HEK293 (cell line): ENCODE measurements around the gene PHACTR2.

Source experiments
- CTCF ChIA-PET: fragments of 350-600 bp; formaldehyde crosslinking; extraction: SDS; loops from one replicate; lab custom pipeline; 2021; ENCODE audit warnings: antibody characterized with exemption; lab: Yijun Ruan, JAX
- POLR2A ChIA-PET: fragments of 300-600 bp; formaldehyde crosslinking; extraction: SDS; loops from one replicate; lab custom pipeline; 2020; ENCODE audit warnings: antibody characterized with exemption, inconsistent platforms; lab: Yijun Ruan, JAX
- H3K27ac ChIP-seq: fragments of 200-500 bp; sonication (Bioruptor generic); 2 replicates; pipeline ENCODE4 v1.5.1; 2014; ENCODE audit warnings: low read depth, low read length, control low read depth, inconsistent platforms; ENCODE audit errors: extremely low read depth
- H3K36me3 ChIP-seq, 2 experiments: fragments of 200-500 bp in 1 of 2; sonication (Bioruptor generic) in 1 of 2; 1 replicate in 1 of 2; 2 replicates in 1 of 2; pipeline ENCODE4 v1.5.1; 2014 to 2017; ENCODE audit warnings: inconsistent platforms in 2 of 2, low read length in 2 of 2; ENCODE audit not compliant: control insufficient read depth in 2 of 2, insufficient read depth in 1 of 2
- H3K4me1 ChIP-seq: fragments of 200-500 bp; sonication (Bioruptor generic); 2 replicates; pipeline ENCODE4 v1.5.1; 2014; ENCODE audit warnings: mild to moderate bottlenecking, low read length, inconsistent platforms; ENCODE audit not compliant: control insufficient read depth, insufficient read depth
- H3K4me3 ChIP-seq: 2 replicates; pipeline ENCODE4 v1.5.1; 2011; ENCODE audit warnings: low read depth, mild to moderate bottlenecking, control low read depth, low read length, moderate library complexity
- H3K9me3 ChIP-seq: fragments of 200-500 bp; sonication (Bioruptor generic); 2 replicates; pipeline ENCODE4 v1.5.1; 2014; ENCODE audit warnings: low read depth, low read length, inconsistent platforms; ENCODE audit not compliant: control insufficient read depth, insufficient read depth
- EGR2 ChIP-seq: fragments of 450-650 bp; formaldehyde crosslinking; IDR thresholded peaks from 2 replicates; pipeline ENCODE4 v1.5.1; 2016; ENCODE audit warnings: low read depth, missing biosample characterization, missing genetic modification characterization
- WT1 ChIP-seq: fragments of 450-650 bp; formaldehyde crosslinking; IDR thresholded peaks from 2 replicates; pipeline ENCODE4 v1.5.1; 2016; ENCODE audit warnings: missing biosample characterization, missing genetic modification characterization
- YY2 ChIP-seq: fragments of 450-650 bp; formaldehyde crosslinking; IDR thresholded peaks from 2 replicates; pipeline ENCODE4 v1.5.1; 2016; ENCODE audit warnings: missing biosample characterization, missing genetic modification characterization
- ZBTB7A ChIP-seq: fragments of 450-650 bp; formaldehyde crosslinking; IDR thresholded peaks from 2 replicates; pipeline ENCODE4 v1.5.1; 2016; ENCODE audit warnings: low read depth, missing biosample characterization, missing genetic modification characterization
- ZFHX2 ChIP-seq: fragments of 450-650 bp; formaldehyde crosslinking; conservative IDR thresholded peaks from 2 replicates; pipeline ENCODE4 v1.5.1; 2016; ENCODE audit warnings: missing biosample characterization, missing genetic modification characterization
- ZNF132 ChIP-seq: fragments of 450-650 bp; formaldehyde crosslinking; IDR thresholded peaks from 2 replicates; pipeline ENCODE4 v1.5.1; 2017; ENCODE audit warnings: missing biosample characterization, missing genetic modification characterization, borderline replicate concordance
- ZNF146 ChIP-seq: fragments of 450-650 bp; formaldehyde crosslinking; IDR thresholded peaks from 2 replicates; pipeline ENCODE4 v1.5.1; 2016; ENCODE audit warnings: missing biosample characterization, missing genetic modification characterization
- ZNF175 ChIP-seq: fragments of 450-650 bp; formaldehyde crosslinking; IDR thresholded peaks from 2 replicates; pipeline ENCODE4 v1.5.1; 2016; ENCODE audit warnings: missing biosample characterization, missing genetic modification characterization
- ZNF202 ChIP-seq: fragments of 450-650 bp; formaldehyde crosslinking; IDR thresholded peaks from 2 replicates; pipeline ENCODE4 v1.5.1; 2016; ENCODE audit warnings: missing biosample characterization, missing genetic modification characterization, borderline replicate concordance
- ZNF214 ChIP-seq: fragments of 450-650 bp; formaldehyde crosslinking; IDR thresholded peaks from 2 replicates; pipeline ENCODE4 v1.5.1; 2017; ENCODE audit warnings: missing biosample characterization, mild to moderate bottlenecking, missing genetic modification characterization, borderline replicate concordance
- ZNF266 ChIP-seq: fragments of 450-650 bp; formaldehyde crosslinking; IDR thresholded peaks from 2 replicates; pipeline ENCODE4 v1.5.1; 2016; ENCODE audit warnings: missing biosample characterization, missing genetic modification characterization, low read depth
- ZNF292 ChIP-seq: fragments of 450-650 bp; formaldehyde crosslinking; IDR thresholded peaks from 2 replicates; pipeline ENCODE4 v1.5.1; 2016; ENCODE audit warnings: low read depth, missing biosample characterization, missing genetic modification characterization, borderline replicate concordance
- ZNF341 ChIP-seq: fragments of 450-650 bp; formaldehyde crosslinking; IDR thresholded peaks from 2 replicates; pipeline ENCODE4; 2016; ENCODE audit warnings: low read depth, missing biosample characterization, missing genetic modification characterization
- ZNF394 ChIP-seq: fragments of 450-650 bp; formaldehyde crosslinking; IDR thresholded peaks from 2 replicates; pipeline ENCODE4 v1.5.1; 2016; ENCODE audit warnings: missing biosample characterization, missing genetic modification characterization, mild to moderate bottlenecking, moderate library complexity, borderline replicate concordance
- ZNF404 ChIP-seq: fragments of 450-650 bp; formaldehyde crosslinking; IDR thresholded peaks from 2 replicates; pipeline ENCODE4 v1.5.1; 2017; ENCODE audit warnings: missing biosample characterization, missing genetic modification characterization
- ZNF473 ChIP-seq: fragments of 450-650 bp; formaldehyde crosslinking; IDR thresholded peaks from 2 replicates; pipeline ENCODE4 v1.5.1; 2017; ENCODE audit warnings: missing biosample characterization, missing genetic modification characterization
- ZNF585B ChIP-seq: fragments of 450-650 bp; formaldehyde crosslinking; IDR thresholded peaks from 2 replicates; pipeline ENCODE4 v1.5.1; 2016; ENCODE audit warnings: missing biosample characterization, missing genetic modification characterization
- ZNF621 ChIP-seq: fragments of 450-650 bp; formaldehyde crosslinking; IDR thresholded peaks from 2 replicates; pipeline ENCODE4 v1.5.1; 2017; ENCODE audit warnings: missing biosample characterization, missing genetic modification characterization
- ZNF76 ChIP-seq: fragments of 450-650 bp; formaldehyde crosslinking; IDR thresholded peaks from 2 replicates; pipeline ENCODE4; 2016; ENCODE audit warnings: low read depth, missing biosample characterization, missing genetic modification characterization, borderline replicate concordance
- ZSCAN23 ChIP-seq: fragments of 450-650 bp; formaldehyde crosslinking; IDR thresholded peaks from 2 replicates; pipeline ENCODE4 v1.5.1; 2016; ENCODE audit warnings: missing biosample characterization, missing genetic modification characterization
- TF ChIP-seq, protein P1 (sequence below): fragments of 450-650 bp; formaldehyde crosslinking; IDR thresholded peaks from 2 replicates; pipeline ENCODE4 v1.5.0; 2017; ENCODE audit warnings: missing biosample characterization, missing genetic modification characterization, borderline replicate concordance
- TF ChIP-seq, protein P2 (sequence below): fragments of 450-650 bp; IDR thresholded peaks from 2 replicates; pipeline ENCODE4 v1.5.1; 2018; ENCODE audit warnings: missing biosample characterization, missing genetic modification characterization
- TF ChIP-seq, protein P3 (sequence below): fragments of 450-650 bp; formaldehyde crosslinking; IDR thresholded peaks from 2 replicates; pipeline ENCODE4 v1.5.1; 2016; ENCODE audit warnings: missing biosample characterization, missing genetic modification characterization

PHACTR2 gene

DNA sequence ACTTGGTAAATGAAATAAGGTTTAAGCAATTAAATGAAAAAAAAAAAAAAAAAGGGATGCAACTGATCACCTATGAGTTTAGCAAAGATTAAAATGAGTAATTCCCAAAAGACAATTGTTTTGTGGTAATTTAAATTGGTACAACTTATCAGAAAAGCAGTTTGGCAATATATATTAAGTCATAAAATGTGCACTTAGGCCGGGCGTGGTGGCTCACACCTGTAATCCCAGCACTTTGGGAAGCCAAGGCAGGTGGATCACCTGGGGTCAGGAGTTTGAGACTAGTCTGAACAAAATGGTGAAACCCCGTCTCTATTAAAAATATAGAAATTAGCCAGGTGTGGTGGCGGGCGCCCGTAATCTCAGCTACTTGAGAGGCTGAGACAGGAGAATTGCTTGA lies 7.9 kb downstream of the PHACTR2 start:
- ChIA-PET CTCF (interaction anchor here (0.9 to 1.4 kb wide), 2 partner anchors 14 to 109 kb away, joined by 3 read pairs; no protein-coding TSS in a partner anchor), POLR2A (interaction anchor here (0.6 to 0.7 kb wide), 2 partner anchors 70 to 158 kb away, joined by 3 to 13 read pairs; partner anchors contain the start of gene LTV1)
- no peaks in the 10 kb centered on the region for H3K9me3 ChIP-seq
- no peak for TF ChIP-seq ZNF621 (tag by site-specific recombination)
- no peak overlapping the region for H3K4me3 ChIP-seq
- no peaks in the 10 kb centered on the region for H3K36me3 ChIP-seq
- no peaks in the 10 kb centered on the region for H3K4me1 ChIP-seq
- H3K27ac ChIP-seq, result no peak overlapping the region

DNA sequence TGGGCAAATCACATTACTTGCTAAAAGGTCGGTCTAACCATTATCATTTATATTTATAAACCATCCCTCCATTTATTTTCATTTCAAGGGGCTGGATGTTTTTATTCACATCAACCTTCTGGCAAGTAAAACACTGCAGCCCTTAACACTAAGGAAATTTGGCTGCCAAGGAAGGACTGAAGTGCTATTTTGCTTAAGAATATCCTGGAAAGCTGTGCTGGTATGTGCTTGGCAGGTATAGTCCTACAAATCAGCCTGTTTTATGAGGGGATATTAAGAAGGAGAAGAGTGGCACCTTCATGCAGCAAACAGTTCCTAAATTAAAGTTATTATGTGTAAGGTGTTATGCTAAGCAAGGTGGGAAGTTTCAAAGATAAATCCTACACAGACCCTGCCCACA lies 9.8 kb downstream of the PHACTR2 start:
- H3K27ac ChIP-seq, result no peak overlapping the region
- ChIA-PET POLR2A (no interaction called here), CTCF (interaction anchor here (1.4 kb wide), 1 partner anchor 95 kb away, joined by 8 read pairs; no protein-coding TSS in a partner anchor)
- H3K9me3 ChIP-seq, result no peaks in the 10 kb centered on the region
- no peak overlapping the region for H3K4me3 ChIP-seq
- H3K36me3 ChIP-seq, result no peaks in the 10 kb centered on the region
- TF ChIP-seq, protein P1, sequence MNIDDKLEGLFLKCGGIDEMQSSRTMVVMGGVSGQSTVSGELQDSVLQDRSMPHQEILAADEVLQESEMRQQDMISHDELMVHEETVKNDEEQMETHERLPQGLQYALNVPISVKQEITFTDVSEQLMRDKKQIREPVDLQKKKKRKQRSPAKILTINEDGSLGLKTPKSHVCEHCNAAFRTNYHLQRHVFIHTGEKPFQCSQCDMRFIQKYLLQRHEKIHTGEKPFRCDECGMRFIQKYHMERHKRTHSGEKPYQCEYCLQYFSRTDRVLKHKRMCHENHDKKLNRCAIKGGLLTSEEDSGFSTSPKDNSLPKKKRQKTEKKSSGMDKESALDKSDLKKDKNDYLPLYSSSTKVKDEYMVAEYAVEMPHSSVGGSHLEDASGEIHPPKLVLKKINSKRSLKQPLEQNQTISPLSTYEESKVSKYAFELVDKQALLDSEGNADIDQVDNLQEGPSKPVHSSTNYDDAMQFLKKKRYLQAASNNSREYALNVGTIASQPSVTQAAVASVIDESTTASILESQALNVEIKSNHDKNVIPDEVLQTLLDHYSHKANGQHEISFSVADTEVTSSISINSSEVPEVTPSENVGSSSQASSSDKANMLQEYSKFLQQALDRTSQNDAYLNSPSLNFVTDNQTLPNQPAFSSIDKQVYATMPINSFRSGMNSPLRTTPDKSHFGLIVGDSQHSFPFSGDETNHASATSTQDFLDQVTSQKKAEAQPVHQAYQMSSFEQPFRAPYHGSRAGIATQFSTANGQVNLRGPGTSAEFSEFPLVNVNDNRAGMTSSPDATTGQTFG (tag by site-specific recombination), result no peak
- TF ChIP-seq, protein P2, sequence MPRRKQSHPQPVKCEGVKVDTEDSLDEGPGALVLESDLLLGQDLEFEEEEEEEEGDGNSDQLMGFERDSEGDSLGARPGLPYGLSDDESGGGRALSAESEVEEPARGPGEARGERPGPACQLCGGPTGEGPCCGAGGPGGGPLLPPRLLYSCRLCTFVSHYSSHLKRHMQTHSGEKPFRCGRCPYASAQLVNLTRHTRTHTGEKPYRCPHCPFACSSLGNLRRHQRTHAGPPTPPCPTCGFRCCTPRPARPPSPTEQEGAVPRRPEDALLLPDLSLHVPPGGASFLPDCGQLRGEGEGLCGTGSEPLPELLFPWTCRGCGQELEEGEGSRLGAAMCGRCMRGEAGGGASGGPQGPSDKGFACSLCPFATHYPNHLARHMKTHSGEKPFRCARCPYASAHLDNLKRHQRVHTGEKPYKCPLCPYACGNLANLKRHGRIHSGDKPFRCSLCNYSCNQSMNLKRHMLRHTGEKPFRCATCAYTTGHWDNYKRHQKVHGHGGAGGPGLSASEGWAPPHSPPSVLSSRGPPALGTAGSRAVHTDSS, result no peak
- TF ChIP-seq ZNF146 (tag by site-specific recombination), result no peak
- TF ChIP-seq ZNF473 (tag by site-specific recombination), result no peak
- TF ChIP-seq ZSCAN23 (tag by site-specific recombination), result no peak
- H3K4me1 ChIP-seq, result no peaks in the 10 kb centered on the region; the same call in 1 of the 2 replicates

DNA sequence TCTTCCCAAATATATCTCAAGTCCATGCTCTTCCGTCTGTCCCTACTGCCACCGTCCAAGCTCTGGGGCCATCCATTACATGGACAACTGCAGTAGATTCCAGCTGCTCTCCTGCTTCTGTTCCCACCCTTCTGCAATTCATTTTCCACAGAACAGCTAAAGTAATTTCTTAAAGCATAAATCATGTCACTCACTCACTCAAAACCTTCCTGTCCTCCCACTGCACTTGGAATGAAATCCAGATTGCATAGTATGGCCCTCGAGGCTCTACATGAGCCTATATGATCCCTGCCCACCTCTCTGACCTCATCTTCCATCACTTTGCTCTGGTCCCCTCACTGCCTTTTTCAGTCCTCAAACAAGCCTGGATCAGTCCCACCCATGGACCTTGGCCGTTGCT lies 10.9 kb downstream of the PHACTR2 start:
- no peak overlapping the region for H3K27ac ChIP-seq
- ChIA-PET CTCF (interaction anchor here (0.8 to 1.0 kb wide), 3 partner anchors 12 to 113 kb away, joined by 3 to 4 read pairs (median 3); no protein-coding TSS in a partner anchor), POLR2A (no interaction called here)
- no peaks in the 10 kb centered on the region for H3K9me3 ChIP-seq
- no peak overlapping the region for H3K4me3 ChIP-seq
- H3K36me3 ChIP-seq, result no peaks in the 10 kb centered on the region
- peak; percentile 40; the same call in 1 of the 2 replicates for TF ChIP-seq ZFHX2 (tag by site-specific recombination)
- peak; percentile 71 for TF ChIP-seq EGR2 (tag by site-specific recombination)
- no peak for TF ChIP-seq ZNF132 (tag by site-specific recombination)
- TF ChIP-seq ZNF394 (tag by site-specific recombination), result no peak
- no peak for TF ChIP-seq ZNF175 (tag by site-specific recombination)
- no peak for TF ChIP-seq ZNF404 (tag by site-specific recombination)
- no peak for TF ChIP-seq ZNF214
- no peak for TF ChIP-seq ZNF585B (tag by site-specific recombination)
- H3K4me1 ChIP-seq, result no peaks in the 10 kb centered on the region; the same call in 1 of the 2 replicates

DNA sequence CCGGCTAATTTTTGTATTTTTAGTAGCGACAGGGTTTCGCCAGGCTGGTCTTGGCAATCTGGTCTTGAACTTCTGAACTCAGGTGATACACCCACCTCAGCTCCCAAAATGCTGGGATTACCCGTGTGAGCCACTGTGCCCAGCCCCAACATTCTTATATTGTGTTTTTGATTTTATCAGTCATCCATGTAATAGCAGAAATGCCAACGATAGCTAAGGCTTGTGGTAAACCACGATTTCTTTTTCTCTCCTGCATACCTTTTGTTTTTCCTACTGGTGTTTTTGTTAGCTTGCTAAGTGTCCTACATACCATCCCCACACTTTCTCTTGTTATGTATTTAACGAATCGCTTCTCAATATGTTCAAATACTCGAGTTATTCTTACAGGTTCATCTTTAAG lies 12.1 kb downstream of the PHACTR2 start:
- H3K36me3 ChIP-seq, result no peaks in the 10 kb centered on the region
- H3K27ac ChIP-seq, result no peak overlapping the region
- no peak overlapping the region for H3K4me3 ChIP-seq
- peaks cover 6% of the 10 kb centered on the region for H3K4me1 ChIP-seq
- ChIA-PET POLR2A (interaction anchor here (1.2 kb wide), 1 partner anchor 11 kb away, joined by 3 read pairs; no protein-coding TSS in a partner anchor), CTCF (interaction anchor here (0.5 to 1.3 kb wide), 4 partner anchors 9 to 182 kb away, joined by 3 to 4 read pairs (median 4); no protein-coding TSS in a partner anchor)
- H3K9me3 ChIP-seq, result no peaks in the 10 kb centered on the region
- TF ChIP-seq ZNF292, result no peak
- TF ChIP-seq ZNF202 (tag by site-specific recombination), result no peak
- no peak for TF ChIP-seq ZBTB7A (tag by site-specific recombination)
- TF ChIP-seq, protein P3, sequence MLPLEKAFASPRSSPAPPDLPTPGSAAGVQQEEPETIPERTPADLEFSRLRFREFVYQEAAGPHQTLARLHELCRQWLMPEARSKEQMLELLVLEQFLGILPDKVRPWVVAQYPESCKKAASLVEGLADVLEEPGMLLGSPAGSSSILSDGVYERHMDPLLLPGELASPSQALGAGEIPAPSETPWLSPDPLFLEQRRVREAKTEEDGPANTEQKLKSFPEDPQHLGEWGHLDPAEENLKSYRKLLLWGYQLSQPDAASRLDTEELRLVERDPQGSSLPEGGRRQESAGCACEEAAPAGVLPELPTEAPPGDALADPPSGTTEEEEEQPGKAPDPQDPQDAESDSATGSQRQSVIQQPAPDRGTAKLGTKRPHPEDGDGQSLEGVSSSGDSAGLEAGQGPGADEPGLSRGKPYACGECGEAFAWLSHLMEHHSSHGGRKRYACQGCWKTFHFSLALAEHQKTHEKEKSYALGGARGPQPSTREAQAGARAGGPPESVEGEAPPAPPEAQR, result no peak
- no peak for TF ChIP-seq ZNF266
- TF ChIP-seq WT1, result no peak
- no peak for TF ChIP-seq ZNF76
- TF ChIP-seq YY2 (tag by site-specific recombination), result no peak
- TF ChIP-seq ZNF341 (tag by site-specific recombination), result no peak
